Neural cell (in vitro differentiated cells): ENCODE data around the gene AXIN1.

ENCODE experiments used
- EP300 ChIP-seq: fragments of 450-650 bp; conservative IDR thresholded peaks from 2 replicates; pipeline ENCODE4 v1.6.1; 2014; ENCODE audit warnings: antibody characterized with exemption, mild to moderate bottlenecking, moderate library complexity; ENCODE audit not compliant: poor library complexity, severe bottlenecking
- EZH2 ChIP-seq: fragments of 200-600, 300-800 bp; shearing (Covaris generic), sonication (generic); IDR thresholded peaks from 2 replicates; pipeline ENCODE4 v1.6.1; 2014; ENCODE audit warnings: antibody characterized with exemption, low read length, borderline replicate concordance, mild to moderate bottlenecking; ENCODE audit not compliant: insufficient read depth, poor library complexity, severe bottlenecking
- MXI1 ChIP-seq: fragments of 450-650 bp; conservative IDR thresholded peaks from 2 replicates; pipeline ENCODE4 v1.6.1; 2014; ENCODE audit warnings: antibody characterized with exemption, mild to moderate bottlenecking; ENCODE audit not compliant: poor library complexity, severe bottlenecking
- POLR2AphosphoS5 ChIP-seq: IDR thresholded peaks from 2 replicates; pipeline ENCODE4 v1.6.1; 2012
- RAD21 ChIP-seq: fragments of 450-650 bp; conservative IDR thresholded peaks from 2 replicates; pipeline ENCODE4 v1.6.1; 2014; ENCODE audit warnings: antibody characterized with exemption, mild to moderate bottlenecking, moderate library complexity
- SMC3 ChIP-seq: fragments of 450-650 bp; conservative IDR thresholded peaks from 2 replicates; pipeline ENCODE4 v1.6.1; 2014; ENCODE audit warnings: antibody characterized with exemption, mild to moderate bottlenecking, moderate library complexity; ENCODE audit not compliant: poor library complexity
- TF ChIP-seq, protein P1 (sequence below): fragments of 450-650 bp; IDR thresholded peaks from 2 replicates; pipeline ENCODE4 v1.5.1; 2014; ENCODE audit warnings: antibody characterized with exemption, mild to moderate bottlenecking, moderate library complexity; ENCODE audit not compliant: poor library complexity, severe bottlenecking

GRCh38 chr16:345772-346171, 6.8 kb downstream of the AXIN1 start:
- TF ChIP-seq, protein P1, sequence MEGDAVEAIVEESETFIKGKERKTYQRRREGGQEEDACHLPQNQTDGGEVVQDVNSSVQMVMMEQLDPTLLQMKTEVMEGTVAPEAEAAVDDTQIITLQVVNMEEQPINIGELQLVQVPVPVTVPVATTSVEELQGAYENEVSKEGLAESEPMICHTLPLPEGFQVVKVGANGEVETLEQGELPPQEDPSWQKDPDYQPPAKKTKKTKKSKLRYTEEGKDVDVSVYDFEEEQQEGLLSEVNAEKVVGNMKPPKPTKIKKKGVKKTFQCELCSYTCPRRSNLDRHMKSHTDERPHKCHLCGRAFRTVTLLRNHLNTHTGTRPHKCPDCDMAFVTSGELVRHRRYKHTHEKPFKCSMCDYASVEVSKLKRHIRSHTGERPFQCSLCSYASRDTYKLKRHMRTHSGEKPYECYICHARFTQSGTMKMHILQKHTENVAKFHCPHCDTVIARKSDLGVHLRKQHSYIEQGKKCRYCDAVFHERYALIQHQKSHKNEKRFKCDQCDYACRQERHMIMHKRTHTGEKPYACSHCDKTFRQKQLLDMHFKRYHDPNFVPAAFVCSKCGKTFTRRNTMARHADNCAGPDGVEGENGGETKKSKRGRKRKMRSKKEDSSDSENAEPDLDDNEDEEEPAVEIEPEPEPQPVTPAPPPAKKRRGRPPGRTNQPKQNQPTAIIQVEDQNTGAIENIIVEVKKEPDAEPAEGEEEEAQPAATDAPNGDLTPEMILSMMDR, result no peak
- TF ChIP-seq POLR2AphosphoS5, result no peak
- TF ChIP-seq EP300, result no peak
- no peak for TF ChIP-seq EZH2
- TF ChIP-seq SMC3, result no peak
- no peak for TF ChIP-seq MXI1
- no peak for TF ChIP-seq RAD21
